Measurements from ENCODE around the gene ADCY1.

GRCh38 chr7:45573661-45574415 is at the start of gene ADCY1:
- TF ChIP-seq, protein P1, sequence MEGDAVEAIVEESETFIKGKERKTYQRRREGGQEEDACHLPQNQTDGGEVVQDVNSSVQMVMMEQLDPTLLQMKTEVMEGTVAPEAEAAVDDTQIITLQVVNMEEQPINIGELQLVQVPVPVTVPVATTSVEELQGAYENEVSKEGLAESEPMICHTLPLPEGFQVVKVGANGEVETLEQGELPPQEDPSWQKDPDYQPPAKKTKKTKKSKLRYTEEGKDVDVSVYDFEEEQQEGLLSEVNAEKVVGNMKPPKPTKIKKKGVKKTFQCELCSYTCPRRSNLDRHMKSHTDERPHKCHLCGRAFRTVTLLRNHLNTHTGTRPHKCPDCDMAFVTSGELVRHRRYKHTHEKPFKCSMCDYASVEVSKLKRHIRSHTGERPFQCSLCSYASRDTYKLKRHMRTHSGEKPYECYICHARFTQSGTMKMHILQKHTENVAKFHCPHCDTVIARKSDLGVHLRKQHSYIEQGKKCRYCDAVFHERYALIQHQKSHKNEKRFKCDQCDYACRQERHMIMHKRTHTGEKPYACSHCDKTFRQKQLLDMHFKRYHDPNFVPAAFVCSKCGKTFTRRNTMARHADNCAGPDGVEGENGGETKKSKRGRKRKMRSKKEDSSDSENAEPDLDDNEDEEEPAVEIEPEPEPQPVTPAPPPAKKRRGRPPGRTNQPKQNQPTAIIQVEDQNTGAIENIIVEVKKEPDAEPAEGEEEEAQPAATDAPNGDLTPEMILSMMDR (IDR thresholded peaks at IDR 0.05) = no peak
- TF ChIP-seq POLR2A (IDR thresholded peaks at IDR 0.05) (no peak), EP300 (IDR thresholded peaks at IDR 0.05) (no peak)

Data from stomach (tissue), 4 donors.